Mucosa of stomach (tissue), 1 donor: ENCODE results near the gene SMARCB1.

Experiments
- H3K27me3 ChIP-seq: one replicate; pipeline ENCODE4 v1.7.0; 2013; ENCODE audit warnings: mild to moderate bottlenecking, low read length; ENCODE audit not compliant: control insufficient read depth, insufficient read depth
- H3K36me3 ChIP-seq: one replicate; pipeline ENCODE4 v1.7.0; 2013; ENCODE audit warnings: low read length; ENCODE audit not compliant: control insufficient read depth, insufficient read depth
- H3K4me1 ChIP-seq: one replicate; pipeline ENCODE4 v1.7.0; 2013; ENCODE audit warnings: mild to moderate bottlenecking, low read length; ENCODE audit not compliant: control insufficient read depth, insufficient read depth
- H3K4me3 ChIP-seq: one replicate; pipeline ENCODE4 v1.7.0; 2013; ENCODE audit warnings: low read length
- H3K9ac ChIP-seq: one replicate; pipeline ENCODE4 v1.7.0; 2013; ENCODE audit warnings: mild to moderate bottlenecking, low read length, moderate library complexity
- H3K9me3 ChIP-seq: one replicate; pipeline ENCODE4 v1.7.0; 2013; ENCODE audit warnings: mild to moderate bottlenecking, low read length, moderate library complexity; ENCODE audit not compliant: control insufficient read depth
- donor health status: Pancreatic carcinoma.

Gene SMARCB1

GRCh38 chr22:23786261-23786710, 480 bp upstream of the SMARCB1 start:
- peaks cover 31% of the 10 kb centered on the region for H3K4me1 ChIP-seq
- no peaks in the 10 kb centered on the region for H3K36me3 ChIP-seq
- H3K27me3 ChIP-seq = no peaks in the 10 kb centered on the region
- H3K4me3 ChIP-seq = no peak overlapping the region
- peak overlapping the region; percentile 96 for H3K9ac ChIP-seq
- H3K9me3 ChIP-seq = no peaks in the 10 kb centered on the region

- Histone ChIP-seq H3K9ac (peak overlapping the region; percentile 96), H3K4me1 (peaks cover 31% of the 10 kb centered on the region), H3K36me3 (no peaks in the 10 kb centered on the region), H3K9me3 (no peaks in the 10 kb centered on the region), H3K4me3 (peak overlapping the region; percentile 85), H3K27me3 (no peaks in the 10 kb centered on the region)
Observed at GRCh38 chr22:23787600-23787896, 782 bp downstream of the SMARCB1 start.

GRCh38 chr22:23787910-23788309, 1.1 kb downstream of the SMARCB1 start:
- peak overlapping the region; percentile 96 for H3K9ac ChIP-seq
- H3K27me3 ChIP-seq = no peaks in the 10 kb centered on the region
- H3K9me3 ChIP-seq = no peaks in the 10 kb centered on the region
- H3K4me3 ChIP-seq = peak overlapping the region; percentile 85
- no peaks in the 10 kb centered on the region for H3K36me3 ChIP-seq
- H3K4me1 ChIP-seq = peaks cover 31% of the 10 kb centered on the region

GRCh38 chr22:23789121-23789520, 2.4 kb downstream of the SMARCB1 start:
- no peaks in the 10 kb centered on the region for H3K9me3 ChIP-seq
- H3K4me1 ChIP-seq = peaks cover 22% of the 10 kb centered on the region
- no peaks in the 10 kb centered on the region for H3K27me3 ChIP-seq
- no peaks in the 10 kb centered on the region for H3K36me3 ChIP-seq
- H3K9ac ChIP-seq = no peak overlapping the region
- H3K4me3 ChIP-seq = no peak overlapping the region

- Histone ChIP-seq H3K9me3 (no peaks in the 10 kb centered on the region), H3K4me3 (no peak overlapping the region), H3K36me3 (no peaks in the 10 kb centered on the region), H3K4me1 (peaks cover 17% of the 10 kb centered on the region), H3K27me3 (no peaks in the 10 kb centered on the region), H3K9ac (no peak overlapping the region)
Observed at GRCh38 chr22:23789638-23790037, 2.9 kb downstream of the SMARCB1 start.

- Histone ChIP-seq H3K27me3 (no peaks in the 10 kb centered on the region), H3K4me1 (peaks cover 16% of the 10 kb centered on the region), H3K36me3 (no peaks in the 10 kb centered on the region), H3K9me3 (no peaks in the 10 kb centered on the region), H3K9ac (no peak overlapping the region), H3K4me3 (no peak overlapping the region)
Observed at GRCh38 chr22:23790819-23791737, 4.3 kb downstream of the SMARCB1 start.

GRCh38 chr22:23791738-23792645, 5.2 kb downstream of the SMARCB1 start:
- Histone ChIP-seq H3K27me3 (no peaks in the 10 kb centered on the region), H3K4me1 (peaks cover 10% of the 10 kb centered on the region), H3K9ac (no peak overlapping the region), H3K36me3 (no peaks in the 10 kb centered on the region), H3K9me3 (no peaks in the 10 kb centered on the region), H3K4me3 (no peak overlapping the region)

- Histone ChIP-seq H3K36me3 (peaks cover 5% of the 10 kb centered on the region), H3K27me3 (no peaks in the 10 kb centered on the region), H3K9me3 (no peaks in the 10 kb centered on the region), H3K4me3 (no peak overlapping the region), H3K4me1 (peaks cover 4% of the 10 kb centered on the region), H3K9ac (no peak overlapping the region)
Observed at GRCh38 chr22:23793326-23793725, 6.6 kb downstream of the SMARCB1 start.

GRCh38 chr22:23796461-23796860, 9.7 kb downstream of the SMARCB1 start:
- Histone ChIP-seq H3K4me1 (no peaks in the 10 kb centered on the region), H3K36me3 (peaks cover 5% of the 10 kb centered on the region), H3K9ac (no peak overlapping the region), H3K9me3 (no peaks in the 10 kb centered on the region), H3K4me3 (no peak overlapping the region), H3K27me3 (no peaks in the 10 kb centered on the region)

- no peaks in the 10 kb centered on the region for H3K9me3 ChIP-seq
- peaks cover 5% of the 10 kb centered on the region for H3K36me3 ChIP-seq
- H3K9ac ChIP-seq = no peak overlapping the region
- no peak overlapping the region for H3K4me3 ChIP-seq
- no peaks in the 10 kb centered on the region for H3K4me1 ChIP-seq
- H3K27me3 ChIP-seq = no peaks in the 10 kb centered on the region
Observed at GRCh38 chr22:23800297-23801237, 13.8 kb downstream of the SMARCB1 start.

- no peak overlapping the region for H3K4me3 ChIP-seq
- peaks cover 5% of the 10 kb centered on the region for H3K36me3 ChIP-seq
- H3K4me1 ChIP-seq = no peaks in the 10 kb centered on the region
- H3K9me3 ChIP-seq = no peaks in the 10 kb centered on the region
- no peaks in the 10 kb centered on the region for H3K27me3 ChIP-seq
- no peak overlapping the region for H3K9ac ChIP-seq
Observed at GRCh38 chr22:23801238-23801821, 14.6 kb downstream of the SMARCB1 start.
